GM19238 (cell line): ENCODE measurements around the gene PWP1.
"Not testable (repeated sequence)": the region's sequence is repeated elsewhere in the genome, so short reads cannot be mapped to it uniquely, and the experiment has no call there.

Experiments
- DNase-seq: peaks from one replicate; pipeline ENCODE4 v3.0.0; 2011; ENCODE audit warnings: low spot score; ENCODE audit not compliant: insufficient read length

The PWP1 gene

DNA sequence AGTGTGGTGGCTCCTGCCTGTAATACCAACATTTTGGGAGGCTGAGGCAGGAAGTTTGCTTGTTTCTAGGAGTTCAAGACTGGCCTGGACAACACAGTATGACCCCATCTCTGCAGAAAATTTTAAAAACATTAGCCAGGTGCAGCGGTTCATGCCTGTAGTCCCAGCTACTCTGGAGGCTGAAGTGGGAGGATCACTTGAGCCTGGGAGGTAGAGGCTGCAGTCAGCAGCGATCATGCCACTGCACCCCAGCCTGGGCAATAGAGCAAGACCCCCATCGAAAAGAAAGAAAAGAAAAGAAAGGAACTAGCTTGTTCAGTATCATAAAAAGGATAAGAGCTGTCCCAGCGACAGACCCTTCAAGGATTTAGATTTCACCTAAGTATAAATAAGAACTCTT, 18.1 kb upstream of the PWP1 start:
- DNase-seq = no peak

- no peak for DNase-seq
Measured at GRCh38 chr12:107668320-107669098, 17.1 kb upstream of the PWP1 start.

DNA sequence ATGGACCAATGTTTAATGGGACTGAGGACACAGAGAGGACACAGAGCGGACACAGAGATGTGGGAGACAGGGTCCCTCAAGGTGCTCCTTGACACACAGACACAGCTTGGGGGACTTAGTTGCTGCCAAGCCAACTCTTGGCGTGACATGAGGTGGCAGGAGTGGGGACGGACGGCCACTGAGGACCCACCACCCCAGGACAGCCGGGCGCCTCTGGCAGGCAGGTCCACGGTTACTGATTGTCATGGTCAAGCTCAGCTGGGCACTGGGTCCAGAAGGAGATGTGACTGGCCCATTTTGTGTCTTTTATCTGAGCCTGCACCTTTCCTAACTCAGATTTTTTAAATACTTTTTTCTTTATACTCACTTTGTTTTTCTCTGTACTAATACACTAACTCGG, 15.7 kb upstream of the PWP1 start:
- no peak for DNase-seq

DNA sequence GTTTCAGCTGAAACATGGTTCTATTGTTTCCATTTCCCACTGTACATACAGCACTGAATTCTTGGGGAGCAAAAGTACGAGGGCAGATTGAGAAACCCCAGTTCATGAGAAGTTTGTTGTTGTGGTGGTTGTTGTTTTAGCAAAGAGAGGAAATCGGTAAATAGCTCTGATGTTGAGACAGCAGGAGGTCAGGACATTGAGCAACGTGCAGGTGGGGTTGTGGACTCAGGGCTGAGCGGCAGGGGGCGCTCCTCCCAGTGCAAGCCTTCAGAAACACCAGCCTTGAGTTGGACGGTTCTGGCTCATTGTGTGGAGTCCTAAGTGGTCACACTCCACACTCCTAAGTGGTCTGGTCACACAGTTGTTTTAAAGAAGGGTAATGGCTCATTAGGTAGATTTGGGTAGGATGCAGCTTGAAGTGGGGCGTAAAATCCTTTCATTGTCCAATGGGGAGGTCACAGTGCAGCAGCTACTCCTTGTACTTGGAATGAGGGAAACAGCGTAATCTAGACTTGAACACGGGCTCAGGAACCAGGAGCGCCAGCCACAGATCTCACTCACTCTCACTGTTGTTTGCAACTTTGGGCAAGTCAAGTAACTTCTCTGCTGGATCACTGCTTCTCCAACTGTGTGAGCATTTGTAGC, 14.5 kb upstream of the PWP1 start:
- no peak for DNase-seq

- DNase-seq = no peak
Measured at GRCh38 chr12:107677671-107678070, 7.9 kb upstream of the PWP1 start.

GRCh38 chr12:107679336-107679735, 6.3 kb upstream of the PWP1 start:
- DNase-seq = no peak

DNA sequence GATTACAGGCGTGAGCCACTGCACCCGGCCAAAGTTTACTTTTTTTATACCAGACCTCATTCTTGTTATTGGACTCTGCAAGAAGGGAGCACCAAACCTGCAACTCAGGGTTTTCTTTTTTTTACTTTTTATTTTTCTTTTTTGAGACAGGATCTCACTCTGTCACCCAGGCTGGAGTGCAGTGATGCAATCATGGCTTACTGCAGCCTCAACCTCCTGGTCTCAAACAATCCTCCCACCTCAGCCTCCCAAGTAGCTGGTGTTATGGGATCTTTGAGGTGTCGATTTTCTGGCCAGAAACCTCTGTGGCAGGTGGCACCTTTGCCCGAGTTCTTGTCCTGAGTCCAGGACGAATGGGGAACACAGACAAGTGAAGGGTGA, 4.2 kb upstream of the PWP1 start:
- no peak for DNase-seq

DNA sequence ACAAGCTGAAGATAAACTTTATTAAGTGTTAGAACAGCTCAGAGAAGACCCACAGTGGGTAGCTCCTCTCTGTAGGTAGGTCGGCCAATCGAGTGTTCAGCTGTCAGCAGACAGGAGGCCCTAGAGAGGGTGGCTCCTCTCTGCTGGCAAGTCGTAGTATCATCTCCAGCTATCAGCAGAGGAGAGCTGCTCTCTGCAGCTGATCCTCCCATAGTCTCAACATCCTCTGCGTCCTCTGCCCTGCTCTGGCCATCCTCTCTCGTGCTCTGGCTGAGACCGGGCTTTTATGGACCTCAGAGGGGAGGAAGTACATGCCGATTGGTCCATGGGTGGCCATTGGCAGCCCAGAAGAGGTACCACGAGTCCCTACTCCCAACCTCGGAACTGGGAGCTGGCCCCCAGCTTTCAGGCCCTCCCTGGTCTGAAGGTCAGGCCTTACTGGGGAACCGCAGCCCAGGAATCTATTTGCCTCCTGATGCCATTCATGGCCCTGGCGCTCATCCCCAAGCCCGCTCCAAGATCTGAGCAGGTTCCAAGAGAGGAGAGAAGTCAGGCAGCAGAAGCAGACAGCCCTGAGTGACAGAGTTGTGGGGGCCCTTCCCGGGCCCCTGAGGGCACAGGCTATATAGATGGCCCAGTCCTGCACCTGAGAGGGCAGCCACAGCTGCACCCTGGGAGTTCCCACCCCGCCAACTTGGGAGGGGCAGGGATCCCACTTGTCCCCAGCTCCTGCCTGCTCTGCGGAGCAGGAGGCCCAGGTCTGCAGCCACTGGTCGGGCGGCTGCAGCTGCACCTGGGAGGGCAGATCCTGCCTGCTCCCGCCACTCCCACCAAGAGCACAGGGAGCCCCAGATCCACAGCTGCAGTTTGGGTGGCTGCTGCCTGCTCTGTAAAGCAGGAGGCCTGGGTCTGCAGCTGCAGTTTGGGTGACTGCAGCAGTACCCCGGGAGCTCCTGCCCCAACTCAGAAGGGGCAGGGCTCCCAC, 3.5 kb upstream of the PWP1 start:
- no peak for DNase-seq

DNA sequence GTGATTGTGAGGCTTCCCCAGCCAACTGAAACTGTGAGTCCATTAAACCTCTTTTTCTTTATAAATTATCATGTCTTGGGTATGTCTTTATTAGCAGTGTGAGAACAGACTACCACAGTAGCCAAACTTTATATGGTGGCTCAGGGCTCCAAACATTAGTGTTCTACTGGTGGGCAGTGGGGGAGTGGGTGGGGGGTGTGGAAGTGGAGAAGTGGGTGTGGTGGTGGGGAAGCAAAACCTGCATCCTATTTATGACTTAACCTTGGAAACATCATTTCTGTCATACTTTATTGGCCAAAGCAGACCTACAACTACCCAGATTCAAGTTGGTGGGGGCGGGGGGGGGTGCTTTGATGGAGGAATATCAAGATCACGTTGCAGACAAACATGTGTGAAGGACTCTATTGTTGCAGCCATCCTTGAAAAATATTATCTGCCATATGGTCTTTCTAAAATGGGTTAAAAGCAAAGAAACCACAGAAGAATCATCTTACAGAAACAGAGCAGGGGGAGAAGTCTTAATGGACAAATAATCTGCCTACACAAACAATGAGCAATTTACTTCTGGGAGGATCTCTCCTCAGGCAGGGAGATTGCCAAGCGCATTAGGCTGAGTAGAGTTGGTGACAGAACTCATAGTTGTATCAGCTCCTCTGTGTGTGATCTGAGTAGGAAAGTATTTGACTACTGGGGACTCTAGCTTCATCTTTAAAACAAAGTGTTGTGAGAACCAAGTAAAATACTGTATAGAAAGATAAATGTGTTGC, 1.4 kb upstream of the PWP1 start:
- no peak for DNase-seq

- no peak for DNase-seq
Measured at GRCh38 chr12:107684990-107685359, 624 bp upstream of the PWP1 start.

- DNase-seq = not testable (repeated sequence)
Measured at GRCh38 chr12:107695772-107696171, 10.2 kb downstream of the PWP1 start.

DNA sequence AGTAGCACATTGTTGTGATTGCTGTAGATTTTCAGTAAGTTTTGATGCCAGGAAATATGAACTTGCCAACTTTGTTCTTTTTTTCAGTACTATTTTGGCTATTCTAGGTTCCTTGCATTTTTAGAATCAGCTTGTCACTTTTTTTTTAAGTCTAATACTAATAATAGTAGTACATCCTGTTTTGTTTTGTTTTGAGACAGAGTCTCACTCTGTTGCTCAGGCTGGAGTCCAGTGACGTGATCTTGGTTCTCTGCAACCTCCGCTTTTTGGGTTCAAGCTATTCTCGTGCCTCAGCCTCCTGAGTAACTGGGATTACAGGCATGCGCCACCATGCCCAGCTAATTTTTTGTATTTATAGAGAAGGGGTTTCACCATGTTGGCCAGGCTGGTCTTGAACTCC, 16.5 kb downstream of the PWP1 start:
- no peak for DNase-seq

DNA sequence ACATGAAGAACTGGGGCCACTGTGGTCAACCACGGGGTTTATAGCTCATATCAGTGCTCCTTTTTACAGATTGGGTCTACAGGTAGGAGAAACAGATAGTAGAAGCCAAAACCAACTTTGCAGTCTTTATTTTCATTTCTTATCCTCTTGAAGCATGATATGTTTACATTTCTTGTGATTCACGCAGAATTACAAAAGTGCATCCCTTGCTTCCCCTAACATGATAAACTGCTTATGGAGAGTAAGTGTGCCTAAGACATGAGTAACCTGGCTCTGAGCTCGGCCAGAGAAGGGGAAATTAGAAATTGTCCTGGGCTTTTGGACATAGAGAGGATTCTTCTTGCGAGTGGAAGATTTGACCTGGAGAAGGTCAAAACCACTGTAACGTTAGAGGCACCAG, 18.4 kb downstream of the PWP1 start:
- DNase-seq = no peak

DNA sequence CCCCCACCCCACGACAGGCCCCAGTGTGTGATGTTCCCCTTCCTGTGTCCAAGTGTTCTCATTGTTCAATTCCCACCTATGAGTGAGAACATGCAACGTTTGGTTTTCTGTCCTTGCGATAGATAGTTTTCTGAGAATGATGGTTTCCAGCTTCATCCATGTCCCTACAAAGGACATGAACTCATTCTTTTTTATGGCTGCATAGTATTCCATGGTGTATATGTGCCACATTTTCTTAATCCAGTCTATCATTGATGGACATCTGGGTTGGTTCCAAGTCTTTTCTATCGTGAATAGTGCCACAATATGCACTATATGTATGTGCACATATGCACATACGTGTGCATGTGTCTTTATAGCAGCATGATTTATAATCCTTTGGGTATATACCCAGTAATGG, 19.9 kb downstream of the PWP1 start:
- DNase-seq = not testable (repeated sequence)

DNA sequence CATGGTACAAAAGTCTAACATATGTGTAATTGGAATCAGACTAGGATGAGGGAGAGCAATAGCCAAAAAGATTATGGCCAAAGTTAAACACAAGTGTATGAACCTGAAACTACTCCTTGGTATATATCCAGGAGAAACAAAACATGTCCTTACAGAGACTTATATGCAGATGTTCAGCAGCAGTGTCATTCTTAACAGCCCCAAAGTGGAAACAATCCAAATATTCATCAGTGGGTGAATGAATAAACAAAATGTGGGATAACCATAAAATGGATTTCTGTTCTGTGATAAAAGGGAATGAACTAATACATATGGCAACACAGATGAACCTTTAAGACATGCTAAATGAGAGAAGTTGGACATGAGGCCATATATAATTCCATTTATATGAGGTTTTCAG, 30.2 kb downstream of the PWP1 start:
- DNase-seq = no peak

- no peak for DNase-seq
Measured at GRCh38 chr12:107718606-107719005, 33.0 kb downstream of the PWP1 start.

GRCh38 chr12:107727327-107727726, 41.7 kb downstream of the PWP1 start:
- not testable (repeated sequence) for DNase-seq

DNA sequence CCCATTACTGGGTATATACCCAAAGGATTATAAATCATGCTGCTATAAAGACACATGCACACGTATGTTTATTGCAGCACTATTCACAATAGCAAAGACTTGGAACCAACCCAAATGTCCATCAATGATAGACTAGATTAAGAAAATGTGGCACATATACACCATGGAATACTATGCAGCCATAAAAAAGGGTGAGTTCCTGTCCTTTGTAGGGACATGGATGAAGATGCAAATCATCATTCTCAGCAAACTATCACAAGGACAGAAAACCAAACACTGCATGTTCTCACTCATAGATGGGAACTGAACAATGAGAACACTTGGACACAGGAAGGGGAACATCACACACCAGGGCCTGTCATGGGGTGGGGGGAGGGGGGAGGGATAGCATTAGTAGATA, 42.1 kb downstream of the PWP1 start:
- not testable (repeated sequence) for DNase-seq

DNA sequence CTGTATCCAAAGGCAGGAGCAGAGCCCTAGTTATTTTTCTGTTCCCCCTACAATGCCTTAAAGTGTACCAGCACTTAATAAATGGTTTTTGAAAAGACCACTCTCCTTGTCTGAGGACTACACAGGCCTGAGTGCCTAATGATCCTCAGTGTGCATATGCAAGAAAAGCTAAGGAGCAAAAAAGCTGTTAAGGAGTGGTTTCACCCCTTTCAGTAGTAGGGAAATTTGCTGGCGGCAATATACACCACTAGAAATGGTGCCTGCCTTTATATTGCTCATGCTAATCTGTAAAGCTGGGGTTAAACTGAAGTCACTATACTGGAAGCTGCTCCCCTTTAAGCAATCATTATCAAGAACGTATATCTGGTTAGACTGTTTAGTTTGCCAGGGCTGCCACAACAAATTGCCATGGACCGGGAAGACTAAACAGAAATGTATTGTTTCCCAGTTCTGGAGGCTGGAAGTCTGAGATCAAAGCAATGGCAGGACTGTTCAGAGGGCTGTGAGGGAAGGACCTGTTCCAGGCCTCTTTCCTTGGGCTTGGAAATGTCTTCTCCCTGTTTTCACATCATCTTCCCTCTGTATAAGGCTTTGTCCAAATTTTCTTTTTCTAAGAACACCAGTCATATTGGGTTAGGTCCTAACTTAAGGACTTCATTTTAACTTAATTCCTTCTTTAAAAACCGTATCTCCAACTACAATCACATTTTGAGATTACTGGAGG, 45.2 kb downstream of the PWP1 start:
- DNase-seq = no peak

- peak; percentile 5 for DNase-seq
Measured at GRCh38 chr12:107731366-107731765, 45.8 kb downstream of the PWP1 start.

DNA sequence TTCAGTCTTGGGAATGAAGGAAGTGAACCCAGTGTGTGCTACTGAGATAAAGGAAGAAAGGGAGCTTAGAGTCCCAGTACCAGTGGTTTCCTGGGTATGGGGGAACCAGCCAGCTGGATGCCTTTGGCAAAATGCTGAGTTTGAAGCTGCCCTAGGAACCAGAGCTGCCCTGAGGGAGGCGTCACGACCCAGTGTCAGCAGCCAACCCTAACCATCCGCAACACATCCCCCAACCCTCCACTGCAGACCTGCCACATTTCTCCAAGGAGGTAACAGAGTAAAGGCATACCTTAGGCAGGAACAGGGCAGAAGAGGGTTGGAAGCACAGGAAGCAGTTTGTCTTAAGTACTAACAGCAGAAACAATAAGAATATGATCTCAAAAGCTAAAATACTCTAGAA, 46.8 kb downstream of the PWP1 start:
- no peak for DNase-seq
